Right cardiac atrium (tissue), 5 donors: ENCODE results near the gene CASK. TPM values are rescaled to one million over a fixed set of nuclear protein-coding genes. Genes with fewer than 3 reads are reported as not detected.
"Not testable (repeated sequence)": the region's sequence is repeated elsewhere in the genome, so short reads cannot be mapped to it uniquely, and the experiment has no call there.

Experiments used
- ATAC-seq, 2 donors: fragments of 200-7000 bp; cut with Tn5 transposase; one replicate each; pipeline versions ENCODE4 v1.8.0 to v1.9.1; 2020; ENCODE audit warnings: moderate library complexity in 2 of 2, mild to moderate bottlenecking in 1 of 2
- DNase-seq, 3 donors: peaks; one replicate each; pipeline ENCODE4 v3.0.0-alpha.2; 2020
- H3K27ac ChIP-seq: one replicate; pipeline ENCODE4 v1.5.1; 2013; ENCODE audit warnings: mild to moderate bottlenecking, low read length, control low read depth, moderate library complexity
- H3K27me3 ChIP-seq: one replicate; pipeline ENCODE4 v1.6.1; 2013; ENCODE audit not compliant: control insufficient read depth, insufficient read depth
- H3K4me1 ChIP-seq: one replicate; pipeline ENCODE4 v1.6.1; 2013; ENCODE audit warnings: low read length; ENCODE audit not compliant: control insufficient read depth, insufficient read depth
- H3K4me3 ChIP-seq: one replicate; pipeline ENCODE4 v1.5.1; 2013; ENCODE audit warnings: low read length, control low read depth
- H3K9me3 ChIP-seq: one replicate; pipeline ENCODE4 v1.6.1; 2013; ENCODE audit warnings: low read length; ENCODE audit not compliant: control insufficient read depth
- WGBS: extraction: QIAGEN DNeasy Blood & Tissue Kit; methylation state at CpG from one replicate; pipeline ENCODE4 v1.1.7; 2013; 5-methylcytosine and 5-hydroxymethylcytosine counted together
- intact Hi-C, 4 donors: fragments of 100-400 bp; cut with DNase I; formaldehyde crosslinking; loops; one replicate each; pipeline versions ENCODE4 v1.11.0 to v1.14.0; 2022 to 2023
- polyA plus RNA-seq: library from polyadenylated mRNA; stranded (reverse); fragments of 200-250 nt; gene quantifications from one replicate; pipeline ENCODE4 v1.2.3, GENCODE V29; 2013
- total RNA-seq, 4 donors: library from RNA; stranded (reverse); fragmentation: NEBNext Ultra II Directional; extraction: Animal tissue kit (Norgen Biotek cat#: 25700); gene quantifications; one replicate each; pipeline ENCODE4 v1.2.1, GENCODE V29; 2021
- donor health status: healthy with polysubstance abuse.
- donor health status: DM: no; HTN: yes; CAD: no.
- donor health status: DM: no; HTN: no; CAD: no.
- donor health status: DM: no; HTN: yes; CAD: no; lungs with severe emphysema.
- donor health status: DM: yes; HTN: yes; CAD: no.

The CASK gene
- total and polyA plus RNA-seq, 5 donors = 3.3 to 17.5 (median 16.8) TPM

- no peaks in the 10 kb centered on the region for H3K27me3 ChIP-seq
- no peak for ATAC-seq
- no peak for DNase-seq
- H3K9me3 ChIP-seq = no peaks in the 10 kb centered on the region
- no peak within 1 kb of the TSS for H3K4me3 ChIP-seq
- no peaks in the 10 kb centered on the region for H3K4me1 ChIP-seq
- 65% methylated on average over 8 of the region's 8 CpGs for WGBS
- no peak within 1 kb of the TSS for H3K27ac ChIP-seq
- intact Hi-C loops = no loop called here
These were observed 234.5 kb downstream of the CASK start, which contains the start of gene GPR34 for GRCh38 chrX:41688835-41689234. TSS of gene GPR34 (plus strand) at chrX:41688973. CDS start at chrX:41695634, 6,661 bp downstream.

GRCh38 chrX:41688156-41688555 lies 235.2 kb downstream of the CASK start:
- Histone ChIP-seq H3K27ac (no peak overlapping the region), H3K4me3 (no peak overlapping the region), H3K9me3 (no peaks in the 10 kb centered on the region), H3K4me1 (no peaks in the 10 kb centered on the region), H3K27me3 (no peaks in the 10 kb centered on the region)
- ATAC-seq = no peak
- whole genome bisulfite sequencing = 84% methylated on average over 2 of the region's 2 CpGs
- DNase-seq = no peak
- intact Hi-C loops = no loop called here

- H3K27ac ChIP-seq = no peak overlapping the region
- no peaks in the 10 kb centered on the region for H3K4me1 ChIP-seq
- DNase-seq (no peak), ATAC-seq (no peak)
- no peak overlapping the region for H3K4me3 ChIP-seq
- H3K27me3 ChIP-seq = no peaks in the 10 kb centered on the region
- no peaks in the 10 kb centered on the region for H3K9me3 ChIP-seq
- intact Hi-C loops = no loop called here
- WGBS = 65% methylated on average over 4 of the region's 4 CpGs
These were observed 236.6 kb downstream of the CASK start for GRCh38 chrX:41686788-41687187.

GRCh38 chrX:41684940-41685339 lies 238.4 kb downstream of the CASK start:
- no peaks in the 10 kb centered on the region for H3K27me3 ChIP-seq
- H3K4me1 ChIP-seq = no peaks in the 10 kb centered on the region
- intact Hi-C loops = no loop called here
- no peak overlapping the region for H3K27ac ChIP-seq
- DNase-seq (no peak), ATAC-seq (no peak)
- WGBS = 92% methylated on average over 2 of the region's 2 CpGs
- H3K9me3 ChIP-seq = no peaks in the 10 kb centered on the region
- no peak overlapping the region for H3K4me3 ChIP-seq

- Histone ChIP-seq H3K9me3 (no peaks in the 10 kb centered on the region), H3K27me3 (no peaks in the 10 kb centered on the region), H3K4me1 (no peaks in the 10 kb centered on the region), H3K27ac (no peak overlapping the region), H3K4me3 (no peak overlapping the region)
- ATAC-seq (peak; percentile 58 to 65), DNase-seq (no peak)
- intact Hi-C loops = no loop called here
- WGBS = 28% methylated on average over 3 of the region's 3 CpGs
These were observed 239.2 kb downstream of the CASK start for GRCh38 chrX:41684138-41684537.

DNA sequence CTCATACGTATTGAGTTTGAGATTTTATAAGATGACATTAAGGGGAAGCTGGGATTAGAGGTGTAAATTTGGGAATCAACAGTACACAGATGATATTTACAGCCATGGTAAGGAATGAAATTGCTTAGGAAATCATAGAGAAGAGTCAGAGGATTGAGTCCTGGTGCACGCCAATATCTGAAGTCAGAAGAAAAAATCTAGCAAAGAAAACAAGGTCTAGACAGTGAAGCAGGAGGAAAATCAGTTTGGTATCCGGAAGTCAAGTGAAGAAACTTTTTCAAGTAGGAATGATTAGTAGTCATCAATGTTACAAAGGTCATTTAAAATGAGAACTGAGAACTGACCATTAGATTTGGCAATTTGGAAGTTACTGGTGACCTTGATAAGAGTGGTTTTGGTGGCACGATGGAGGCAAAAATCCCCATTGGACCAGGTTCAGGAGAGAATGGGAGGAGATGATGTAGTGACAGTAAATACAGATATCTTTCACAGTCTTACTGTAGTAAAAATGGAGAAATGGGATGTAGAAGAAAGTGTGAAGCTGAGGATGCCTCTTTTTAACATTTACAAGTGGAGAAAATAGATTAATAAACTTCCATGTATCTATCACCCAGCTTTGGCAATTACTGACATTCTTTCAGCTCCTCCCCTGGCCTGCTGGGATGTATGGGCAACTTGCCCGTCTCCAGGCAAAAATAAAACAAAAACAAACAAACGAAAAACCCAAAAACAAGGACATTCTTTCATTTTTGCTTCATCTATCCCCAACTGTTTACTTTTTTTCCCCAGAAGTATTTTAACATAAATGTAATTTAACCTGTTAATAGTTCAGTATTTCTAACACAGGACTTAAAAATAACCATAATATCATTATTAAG lies 245.9 kb downstream of the CASK start:
- intact Hi-C loops = no loop called here
- H3K27ac ChIP-seq = no peak overlapping the region
- H3K4me3 ChIP-seq = no peak overlapping the region
- DNase-seq (peak in 1 of 3 donors; percentile 56), ATAC-seq (no peak)
- no peaks in the 10 kb centered on the region for H3K9me3 ChIP-seq
- H3K27me3 ChIP-seq = no peaks in the 10 kb centered on the region
- 52% methylated on average over 6 of the region's 6 CpGs for WGBS
- H3K4me1 ChIP-seq = no peaks in the 10 kb centered on the region

DNA sequence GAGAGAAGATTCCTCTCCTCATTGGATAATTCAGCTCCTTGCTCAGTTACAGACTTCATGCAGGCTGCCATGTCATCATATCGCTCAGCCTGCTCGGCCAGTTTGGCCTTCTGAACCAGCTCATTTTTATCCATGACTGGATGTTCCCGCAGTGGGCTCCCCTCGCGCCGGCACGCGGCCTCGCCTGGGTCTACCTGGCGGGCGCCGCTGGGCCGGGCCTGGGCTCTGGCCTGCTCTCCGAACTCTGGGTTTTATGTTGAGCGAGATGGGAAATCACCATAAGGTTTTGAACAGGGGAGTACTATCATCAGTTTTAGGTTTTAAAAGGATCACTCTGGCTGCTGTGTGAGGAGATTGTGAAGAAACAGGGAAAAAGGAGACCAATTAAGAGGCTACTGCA lies 247.0 kb downstream of the CASK start:
- WGBS = 97% methylated on average over 15 of the region's 15 CpGs

GRCh38 chrX:41672643-41673042 lies 250.7 kb downstream of the CASK start:
- no peak for ATAC-seq

More for the DNA sequence above, 247.0 kb downstream of the CASK start:
- H3K4me1 ChIP-seq, ATAC-seq, H3K9me3 ChIP-seq, H3K4me3 ChIP-seq, H3K27me3 ChIP-seq, H3K27ac ChIP-seq, intact Hi-C loops: not testable (repeated sequence)
- peak in 1 of 3 donors; percentile 36 for DNase-seq

DNA sequence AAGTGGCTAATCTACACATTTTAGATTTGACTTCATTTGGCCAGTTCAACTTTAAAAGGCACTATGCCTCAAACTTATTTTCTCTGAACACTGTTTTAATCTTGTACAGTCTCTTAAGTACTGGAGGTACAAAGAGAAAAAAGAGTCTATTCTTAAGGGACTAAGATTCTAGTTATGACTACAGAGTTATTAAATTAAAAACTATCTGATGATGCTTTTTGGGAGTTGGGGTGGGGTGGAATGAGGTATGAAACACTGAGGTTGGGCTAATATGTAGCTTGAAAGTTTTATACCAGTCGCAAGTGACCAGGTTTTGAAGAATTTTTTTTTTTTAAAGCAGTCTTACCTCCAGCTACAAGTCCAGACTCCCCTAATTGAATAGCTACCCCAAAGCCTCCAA lies 252.3 kb downstream of the CASK start:
- DNase-seq (no peak), ATAC-seq (no peak)
- peaks cover 2% of the 10 kb centered on the region for H3K4me1 ChIP-seq
- no peaks in the 10 kb centered on the region for H3K9me3 ChIP-seq
- 90% methylated on average over 1 of the region's 1 CpG for WGBS
- no peaks in the 10 kb centered on the region for H3K27me3 ChIP-seq
- intact Hi-C loops = no loop called here
- H3K4me3 ChIP-seq = no peak overlapping the region
- no peak overlapping the region for H3K27ac ChIP-seq

More at GRCh38 chrX:41672643-41673042, 250.7 kb downstream of the CASK start:
- Histone ChIP-seq H3K4me3 (no peak overlapping the region), H3K4me1 (no peaks in the 10 kb centered on the region), H3K27me3 (no peaks in the 10 kb centered on the region), H3K27ac (no peak overlapping the region), H3K9me3 (no peaks in the 10 kb centered on the region)
- intact Hi-C loops = no loop called here
- no peak for DNase-seq
- WGBS = 93% methylated on average over 1 of the region's 1 CpG

DNA sequence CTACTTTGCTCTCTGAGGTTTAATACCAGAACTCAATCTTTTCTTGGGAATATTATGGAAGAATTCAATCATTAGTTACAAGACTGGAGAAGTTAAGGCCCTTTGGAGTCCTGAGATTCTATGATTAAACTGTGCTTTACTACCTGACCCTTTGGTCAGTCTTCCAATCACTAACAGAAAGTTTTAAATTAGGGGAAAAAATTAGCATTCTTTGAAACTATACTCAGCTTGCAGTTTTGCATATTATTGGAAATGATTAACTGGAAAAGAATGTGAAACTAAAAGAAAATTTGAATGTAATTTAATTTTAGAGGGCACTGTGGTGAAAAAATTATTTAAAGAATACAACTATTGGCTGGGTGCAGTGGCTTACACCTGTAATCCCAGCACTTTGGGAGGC lies 253.2 kb downstream of the CASK start:
- Histone ChIP-seq H3K4me1 (peaks cover 2% of the 10 kb centered on the region), H3K4me3 (no peak overlapping the region), H3K9me3 (no peaks in the 10 kb centered on the region), H3K27ac (no peak overlapping the region), H3K27me3 (no peaks in the 10 kb centered on the region)
- no peak for ATAC-seq
- intact Hi-C loops = no loop called here
- no peak for DNase-seq

GRCh38 chrX:41667631-41668030 lies 255.7 kb downstream of the CASK start:
- no peak for ATAC-seq
- Histone ChIP-seq H3K4me3 (no peak overlapping the region), H3K9me3 (no peaks in the 10 kb centered on the region), H3K27me3 (no peaks in the 10 kb centered on the region), H3K4me1 (peaks cover 2% of the 10 kb centered on the region), H3K27ac (no peak overlapping the region)
- intact Hi-C loops = no loop called here
- WGBS = 98% methylated on average over 3 of the region's 3 CpGs
- DNase-seq = no peak
